NCI-H2196 treated with DMSO at 0.1 percent for 48 hours (cell line): ENCODE measurements around the gene PCDH10.

Experiments
- DNase-seq: peaks from one replicate; lab custom pipeline; 2025; ENCODE audit not compliant: unreplicated experiment; lab: John Stamatoyannopoulos, UW

PCDH10 gene

GRCh38 chr4:133148690-133149363, at the start of gene PCDH10:
Gene PCDH10, plus strand, starts transcription at chr4:133149294. Its CDS starts 847 bp downstream, at chr4:133150141.
- DNase-seq = peak; percentile 15

DNA sequence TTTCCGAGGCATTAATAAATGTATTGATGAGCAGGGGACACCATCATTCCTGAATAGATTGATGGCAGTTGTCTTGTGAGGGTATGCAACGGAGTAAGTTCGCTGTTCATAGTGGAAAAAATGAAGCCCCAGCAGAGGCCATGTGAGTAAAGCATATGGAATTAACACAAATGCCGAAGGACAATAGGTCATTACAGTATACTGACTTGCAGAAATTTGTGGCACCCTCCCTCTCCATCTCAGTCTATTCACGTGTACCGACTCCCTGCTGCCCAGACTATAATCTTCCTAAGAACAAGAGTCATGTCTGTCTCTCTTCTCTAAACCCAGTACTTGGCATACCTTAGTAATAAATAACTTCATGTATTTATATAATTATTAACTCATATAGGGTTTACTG, 47.1 kb upstream of the PCDH10 start:
- DNase-seq = no peak

DNA sequence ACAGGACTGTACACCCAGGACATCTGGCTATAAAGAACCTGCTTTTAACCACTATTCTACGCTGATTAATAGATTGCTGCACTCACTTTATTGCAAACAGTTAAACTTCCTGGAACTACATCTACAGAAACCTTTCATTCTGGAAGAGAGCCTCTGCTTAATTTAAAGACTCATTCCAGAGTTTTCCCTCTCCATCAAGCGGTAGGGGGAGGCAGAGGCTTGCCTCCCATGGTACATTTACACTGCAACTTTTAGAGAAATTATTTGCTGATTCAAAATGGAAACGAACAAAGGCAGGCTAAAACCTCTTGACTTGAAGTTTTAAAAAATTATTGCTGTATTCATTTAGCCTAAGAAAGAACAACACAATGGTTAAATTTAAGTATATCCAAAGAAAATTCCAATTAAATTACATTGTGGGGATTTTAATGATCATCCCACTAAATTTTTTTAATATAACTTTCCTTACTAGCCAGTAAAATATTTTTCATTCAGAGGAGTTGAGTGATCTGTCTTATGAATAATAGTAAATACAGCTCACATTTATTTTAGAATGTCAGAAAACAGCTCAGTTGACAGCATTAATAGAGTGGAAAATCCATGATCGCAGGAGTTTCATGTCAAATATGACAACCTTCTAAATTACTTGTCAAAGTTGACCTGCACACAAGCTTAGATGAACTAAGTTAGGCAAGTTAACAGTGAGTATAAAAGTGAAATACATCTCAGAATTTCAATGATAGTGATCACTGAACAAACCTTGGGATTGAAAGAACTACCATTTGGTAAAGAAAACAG, 46.3 kb upstream of the PCDH10 start:
- no peak for DNase-seq

DNA sequence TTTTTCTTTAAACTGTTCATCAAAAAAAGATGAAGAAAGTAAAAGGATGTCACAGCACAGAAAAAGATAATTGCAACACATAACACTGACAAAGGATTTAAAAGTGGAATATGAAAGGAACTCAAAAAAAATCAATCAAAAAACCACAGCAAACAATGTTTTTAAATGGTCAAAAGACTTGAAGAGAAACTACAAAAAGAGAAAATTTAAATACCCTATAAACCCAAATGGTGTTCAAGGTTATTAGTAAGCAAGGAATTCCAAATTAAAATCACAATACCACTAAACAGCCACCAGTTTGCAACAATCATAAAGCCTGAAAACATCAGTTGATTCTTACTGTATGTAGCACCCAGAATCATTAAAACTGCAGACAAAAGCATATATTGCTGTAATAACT, 36.5 kb upstream of the PCDH10 start:
- DNase-seq = no peak

GRCh38 chr4:133124746-133125145, 24.3 kb upstream of the PCDH10 start:
- no peak for DNase-seq

DNA sequence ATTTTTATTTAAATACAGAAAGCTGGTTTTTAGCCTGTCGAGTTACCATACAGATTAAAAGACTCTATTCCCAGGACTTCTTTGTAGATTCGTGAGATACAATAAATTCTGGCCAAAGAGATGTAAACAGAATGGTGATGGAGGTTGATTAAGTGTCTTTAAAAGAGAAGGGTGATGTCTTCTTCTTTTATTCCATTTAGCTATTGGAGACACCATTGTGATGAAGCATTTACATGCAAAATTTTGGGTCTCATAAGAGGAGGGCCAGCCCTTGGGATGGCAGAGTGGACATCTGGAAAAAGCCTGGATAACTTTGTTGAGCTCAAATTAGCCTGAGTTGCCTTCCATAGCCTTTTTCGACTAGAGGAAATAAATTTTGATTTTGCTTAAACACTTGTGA, 21.6 kb upstream of the PCDH10 start:
- no peak for DNase-seq

GRCh38 chr4:133129237-133129636, 19.9 kb upstream of the PCDH10 start:
- DNase-seq = no peak

DNA sequence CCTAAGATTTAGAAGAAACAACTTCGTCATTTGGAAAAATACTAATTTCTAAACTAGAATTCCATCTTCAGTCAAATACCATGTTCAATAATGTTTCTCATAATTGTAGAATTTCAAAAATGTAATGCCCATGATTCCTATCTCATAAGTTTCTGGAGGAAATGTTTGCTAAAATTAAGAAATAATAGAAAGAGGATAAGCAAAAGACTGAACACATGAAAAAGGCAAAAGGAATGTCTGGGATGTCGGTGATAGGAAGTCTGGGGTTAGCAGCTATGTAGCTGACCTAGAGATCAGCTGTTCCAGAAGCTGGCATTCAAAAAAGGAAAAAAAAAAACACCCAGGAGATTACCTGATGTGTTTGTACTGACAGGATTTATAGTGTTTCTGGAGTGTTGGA, 18.9 kb upstream of the PCDH10 start:
- DNase-seq = no peak

DNA sequence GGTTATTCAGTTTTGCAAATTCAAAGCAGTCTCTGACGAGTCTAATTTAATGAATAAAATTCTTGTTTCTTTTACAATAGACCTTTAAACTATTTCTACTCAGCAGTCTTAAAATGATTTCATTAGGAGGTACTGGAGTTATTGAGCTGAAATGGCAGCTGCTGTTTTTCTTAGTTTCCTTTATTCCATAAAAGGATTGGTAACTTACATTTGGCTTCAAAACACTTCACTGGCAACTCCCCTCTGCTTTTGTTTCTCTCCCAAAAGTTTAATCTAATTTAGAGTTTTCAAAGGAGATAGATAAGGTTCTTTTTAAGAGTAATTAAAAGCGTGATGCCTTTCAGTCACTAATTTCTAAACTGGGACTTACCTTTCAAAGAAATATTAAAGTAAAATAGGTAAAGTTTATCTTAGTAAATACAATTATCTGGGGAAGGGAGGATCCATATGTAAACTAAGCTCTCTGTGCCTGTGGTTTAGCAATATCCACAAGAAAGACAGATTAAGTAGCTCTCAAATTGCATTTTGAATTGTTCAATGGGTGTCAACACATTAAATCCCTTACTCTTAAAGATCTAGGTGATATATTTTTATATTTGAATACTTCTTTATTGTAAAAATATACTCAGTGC, 17.1 kb upstream of the PCDH10 start:
- DNase-seq = no peak

- DNase-seq = no peak
Observed at GRCh38 chr4:133136833-133137232, 12.3 kb upstream of the PCDH10 start.

DNA sequence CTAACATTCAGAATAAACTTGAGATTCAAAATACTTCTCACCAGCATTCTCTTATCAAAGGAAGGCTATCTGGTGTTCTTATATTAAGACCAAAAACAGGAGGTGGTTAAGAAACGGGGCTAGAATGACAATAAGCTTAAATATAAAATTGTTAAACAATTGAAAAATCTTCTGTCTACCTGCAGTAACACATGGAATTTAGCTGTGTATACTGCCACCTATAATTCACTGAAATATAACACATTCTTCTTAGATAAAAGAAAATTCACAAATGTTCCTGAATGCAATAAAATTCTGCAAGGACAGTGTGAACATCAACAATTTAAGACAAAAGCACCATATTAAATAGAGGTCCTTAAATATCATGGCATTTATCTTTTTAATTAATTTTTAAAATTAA, 11.5 kb upstream of the PCDH10 start:
- DNase-seq = no peak

DNA sequence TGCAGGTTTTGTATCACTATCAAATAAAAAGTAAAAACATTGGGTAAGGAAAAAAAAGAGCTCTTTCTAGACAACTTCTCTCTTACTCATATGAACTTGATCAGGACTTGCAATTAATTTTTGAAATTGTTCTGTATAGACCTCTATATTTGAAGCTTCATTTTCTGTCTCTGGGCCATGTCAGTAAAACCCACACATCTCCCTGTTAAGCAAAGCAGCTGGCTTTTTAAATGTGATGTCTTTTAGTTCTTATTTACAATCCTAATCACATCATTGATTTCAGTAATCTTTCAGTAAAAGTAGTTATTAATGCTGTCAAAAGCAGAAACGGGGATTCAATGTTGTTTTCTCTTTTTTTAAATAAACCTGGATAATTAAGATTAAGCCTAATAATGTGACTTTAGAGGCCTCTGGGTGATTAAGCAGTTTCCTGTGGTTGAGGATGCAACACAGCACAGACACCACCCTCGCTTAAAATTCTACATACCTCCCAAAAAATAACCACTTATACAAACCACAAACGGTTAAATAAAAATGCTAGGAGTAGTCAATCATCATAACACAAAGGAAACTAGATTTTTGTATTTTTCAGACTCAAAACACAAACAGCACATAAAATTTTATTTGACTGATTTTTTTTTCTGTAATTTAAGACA, 5.2 kb upstream of the PCDH10 start:
- DNase-seq = no peak

- no peak for DNase-seq
Observed at GRCh38 chr4:133145241-133145640, 3.9 kb upstream of the PCDH10 start.

GRCh38 chr4:133145758-133146573, 3.1 kb upstream of the PCDH10 start:
- no peak for DNase-seq

GRCh38 chr4:133146574-133147241, 2.4 kb upstream of the PCDH10 start:
- no peak for DNase-seq

- no peak for DNase-seq
Observed at GRCh38 chr4:133147286-133147821, 1.7 kb upstream of the PCDH10 start.

- no peak for DNase-seq
Observed at GRCh38 chr4:133147921-133148689, 989 bp upstream of the PCDH10 start.

DNA sequence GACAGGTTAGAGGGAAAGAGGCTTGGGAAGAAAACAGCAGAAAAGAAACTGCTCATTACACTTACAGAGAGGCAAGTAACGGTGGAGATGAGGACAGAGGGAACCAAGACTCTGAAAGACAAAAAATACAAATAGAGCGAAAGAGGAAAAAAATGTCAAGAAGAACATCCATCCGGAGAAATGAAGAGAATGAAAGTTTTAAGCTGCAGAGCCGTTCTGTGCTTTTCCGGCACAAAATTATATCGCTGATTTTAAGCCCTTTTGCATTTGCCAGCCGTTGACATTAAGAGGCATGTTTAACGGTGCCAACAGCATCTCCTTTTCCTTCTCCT, 236 bp downstream of the PCDH10 start:
- no peak for DNase-seq

GRCh38 chr4:133149932-133150471, 908 bp downstream of the PCDH10 start:
- no peak for DNase-seq
